Mammary epithelial cell (primary cell): ENCODE results near the gene EPN3.
A peak's percentile ranks its signal among the peaks of the same experiment; 100 is the strongest.

ENCODE experiments used
- EZH2 ChIP-seq: IDR thresholded peaks from 2 replicates; pipeline ENCODE4 v1.6.1; 2012; ENCODE audit warnings: low read length, inconsistent platforms, borderline replicate concordance
- TF ChIP-seq, protein P1 (sequence below), 2 donors: IDR thresholded peaks in 1 of 2; conservative IDR thresholded peaks in 1 of 2; 2 replicates each; pipeline ENCODE4 v1.5.1; 2011 to 2012; ENCODE audit warnings: inconsistent platforms in 2 of 2, low read length in 2 of 2, mild to moderate bottlenecking in 2 of 2, control low read depth in 1 of 2, low read depth in 1 of 2; ENCODE audit not compliant: insufficient read depth in 1 of 2; ENCODE audit errors: extremely low read depth in 1 of 2

DNA sequence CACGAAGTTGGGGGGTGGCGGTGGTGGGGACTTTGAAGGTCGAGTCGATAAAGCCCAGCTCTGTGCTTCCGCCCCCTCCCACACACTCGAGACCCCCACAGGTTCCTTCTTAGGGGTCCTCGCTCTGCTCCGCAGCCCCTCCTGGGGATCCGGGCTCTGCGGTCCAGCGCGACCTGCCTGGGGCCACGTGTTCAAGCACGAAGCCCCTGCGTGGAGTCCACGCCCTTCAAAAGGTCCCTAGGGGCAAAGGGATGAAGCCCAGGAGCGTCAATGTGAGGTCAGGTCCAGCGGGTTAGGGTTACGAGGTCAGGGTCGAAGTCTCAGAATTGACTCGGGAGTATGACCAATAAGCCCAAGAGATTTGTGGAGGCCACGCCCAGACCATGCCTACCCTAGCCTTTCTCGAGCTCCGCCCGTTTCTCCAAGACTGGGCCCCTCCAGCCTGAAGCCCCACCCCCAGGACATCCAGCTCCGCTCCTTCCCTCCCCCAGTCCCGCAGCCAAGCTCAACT is 27.2 kb downstream of the EPN3 start:
- TF ChIP-seq EZH2 = peak; percentile 43
- TF ChIP-seq, protein P1, sequence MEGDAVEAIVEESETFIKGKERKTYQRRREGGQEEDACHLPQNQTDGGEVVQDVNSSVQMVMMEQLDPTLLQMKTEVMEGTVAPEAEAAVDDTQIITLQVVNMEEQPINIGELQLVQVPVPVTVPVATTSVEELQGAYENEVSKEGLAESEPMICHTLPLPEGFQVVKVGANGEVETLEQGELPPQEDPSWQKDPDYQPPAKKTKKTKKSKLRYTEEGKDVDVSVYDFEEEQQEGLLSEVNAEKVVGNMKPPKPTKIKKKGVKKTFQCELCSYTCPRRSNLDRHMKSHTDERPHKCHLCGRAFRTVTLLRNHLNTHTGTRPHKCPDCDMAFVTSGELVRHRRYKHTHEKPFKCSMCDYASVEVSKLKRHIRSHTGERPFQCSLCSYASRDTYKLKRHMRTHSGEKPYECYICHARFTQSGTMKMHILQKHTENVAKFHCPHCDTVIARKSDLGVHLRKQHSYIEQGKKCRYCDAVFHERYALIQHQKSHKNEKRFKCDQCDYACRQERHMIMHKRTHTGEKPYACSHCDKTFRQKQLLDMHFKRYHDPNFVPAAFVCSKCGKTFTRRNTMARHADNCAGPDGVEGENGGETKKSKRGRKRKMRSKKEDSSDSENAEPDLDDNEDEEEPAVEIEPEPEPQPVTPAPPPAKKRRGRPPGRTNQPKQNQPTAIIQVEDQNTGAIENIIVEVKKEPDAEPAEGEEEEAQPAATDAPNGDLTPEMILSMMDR (conservative IDR thresholded peaks at IDR 0.05 in 1 of 2, IDR thresholded peaks at IDR 0.05 in 1 of 2; ENCODE audit: extremely low read depth in 1 of 2, insufficient read depth in 1 of 2, low read depth in 1 of 2, low read length in 2 of 2) = no peak
